ENCODE measurements around the gene GMFB. TPM values are rescaled to one million over a fixed set of nuclear protein-coding genes. Genes with fewer than 3 reads are reported as not detected.

Gene GMFB
- total RNA-seq, 1 donor from 2014 or later, result 37.4 TPM

DNA sequence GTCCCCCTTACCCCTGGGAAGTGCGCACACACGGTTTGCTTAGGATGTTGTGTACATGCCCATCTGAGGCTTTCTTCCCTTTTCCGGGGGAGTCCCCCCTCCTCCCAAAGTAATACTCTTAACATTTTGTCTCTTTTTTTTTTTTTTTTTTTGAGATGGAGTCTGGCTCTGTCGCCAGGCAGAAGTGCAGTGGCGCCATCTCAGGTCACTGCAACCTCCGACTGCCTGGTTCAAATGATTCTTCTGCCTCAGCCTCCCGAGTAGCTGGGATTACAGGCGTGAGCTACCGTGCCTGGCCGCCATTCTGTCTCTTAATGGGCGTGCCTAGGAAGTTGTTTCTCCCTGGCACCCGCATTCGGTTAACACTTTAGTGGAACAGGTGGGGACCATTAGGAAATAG, 4.5 kb upstream of the GMFB start:
- intact Hi-C loops (cut with micrococcal nuclease), result no loop called here

DNA sequence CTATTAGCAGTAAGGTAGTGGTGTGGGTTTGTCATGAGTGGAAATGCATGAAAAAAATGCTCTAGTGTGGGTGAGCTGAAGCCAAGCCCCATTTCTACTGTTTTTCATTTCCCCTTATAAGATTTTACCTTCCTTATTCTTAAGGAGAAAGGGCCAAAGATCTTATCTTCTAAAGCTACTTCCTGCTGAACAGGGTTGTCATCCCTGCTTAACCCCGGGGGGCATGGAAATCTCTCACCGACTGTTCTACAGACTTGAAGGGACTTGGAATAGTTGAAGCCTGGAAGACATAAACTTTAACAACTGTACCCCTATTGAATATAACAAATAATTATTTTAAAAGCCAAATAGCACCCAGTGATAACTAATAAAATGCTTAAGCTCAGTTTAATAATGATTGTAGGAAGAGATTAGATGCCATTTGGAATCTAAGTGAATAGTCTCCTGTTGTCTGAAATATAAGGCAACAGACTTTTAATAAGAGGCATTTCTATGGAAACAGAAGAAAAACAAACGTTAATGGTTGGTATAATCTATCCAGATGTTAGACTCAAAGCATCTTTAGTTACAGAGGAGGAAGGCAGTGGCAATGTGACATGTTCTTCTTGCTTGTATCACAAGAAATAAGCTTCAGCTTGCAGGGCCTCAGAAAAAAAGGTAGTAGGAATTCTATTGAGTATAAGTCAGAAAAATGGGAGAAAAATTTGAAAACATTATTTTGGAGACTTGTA, 1.8 kb upstream of the GMFB start:
- intact Hi-C loops (cut with micrococcal nuclease), result no loop called here

DNA sequence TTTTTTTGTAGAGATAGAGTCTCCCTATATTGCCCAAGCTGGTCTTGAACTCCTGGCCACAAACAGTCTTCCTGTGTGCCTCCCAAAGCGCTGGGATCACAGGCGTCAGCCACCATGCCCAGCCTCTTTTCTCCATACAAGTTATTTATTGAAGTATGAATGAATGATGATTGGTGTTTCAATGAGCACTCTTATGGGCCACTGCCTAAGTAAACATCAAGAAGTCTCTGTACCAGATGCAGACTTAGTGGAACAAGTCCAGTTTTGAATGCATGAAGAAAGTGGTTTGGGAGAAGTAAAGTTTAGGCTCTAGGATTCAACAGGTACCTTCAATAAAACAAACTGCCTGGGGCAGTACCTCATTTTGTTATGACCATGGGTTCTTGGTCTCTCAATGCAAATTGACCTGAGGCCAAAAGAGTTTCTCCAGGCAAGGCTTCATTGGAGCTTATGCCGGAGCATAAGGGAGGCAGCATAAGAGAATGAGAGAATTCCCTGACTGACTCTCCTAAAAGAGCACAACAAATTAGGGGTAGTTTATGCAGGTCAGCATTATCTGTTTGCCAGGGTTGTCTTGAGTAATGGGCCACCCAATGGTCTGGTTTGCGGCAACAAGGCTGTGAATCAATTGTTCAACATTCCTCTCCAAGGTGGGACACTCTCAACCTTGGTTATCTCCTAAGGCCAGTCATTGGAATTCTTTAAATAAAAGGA, 1.1 kb upstream of the GMFB start:
- intact Hi-C loops (cut with micrococcal nuclease), result loop anchor here (1.0 to 5.0 kb wide), 9 partner anchors 19 to 1627 kb away; partner anchors contain the start of genes CGRRF1, CNIH1, FBXO34 and GCH1

DNA sequence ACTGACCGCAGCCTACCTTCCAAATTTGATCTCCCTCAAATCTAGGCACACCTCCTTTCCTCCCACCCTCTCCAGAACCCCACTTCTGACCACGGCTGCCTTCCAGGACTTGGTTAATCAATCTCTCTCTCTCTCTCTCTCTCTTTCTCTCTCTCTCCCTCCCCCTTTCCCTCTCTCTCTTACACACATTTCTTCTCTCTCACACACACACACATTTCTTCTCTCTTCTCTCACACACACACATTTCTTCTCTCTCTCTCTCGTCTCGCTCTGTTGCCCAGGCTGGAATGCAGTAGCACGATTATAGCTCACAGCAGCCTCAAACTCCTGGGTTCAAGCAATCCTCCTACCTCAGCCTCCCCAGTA, 521 bp upstream of the GMFB start:
- intact Hi-C loops (cut with micrococcal nuclease), result loop anchor here (1.0 to 5.0 kb wide), 9 partner anchors 20 to 1628 kb away; partner anchors contain the start of genes CGRRF1, CNIH1, FBXO34 and GCH1

DNA sequence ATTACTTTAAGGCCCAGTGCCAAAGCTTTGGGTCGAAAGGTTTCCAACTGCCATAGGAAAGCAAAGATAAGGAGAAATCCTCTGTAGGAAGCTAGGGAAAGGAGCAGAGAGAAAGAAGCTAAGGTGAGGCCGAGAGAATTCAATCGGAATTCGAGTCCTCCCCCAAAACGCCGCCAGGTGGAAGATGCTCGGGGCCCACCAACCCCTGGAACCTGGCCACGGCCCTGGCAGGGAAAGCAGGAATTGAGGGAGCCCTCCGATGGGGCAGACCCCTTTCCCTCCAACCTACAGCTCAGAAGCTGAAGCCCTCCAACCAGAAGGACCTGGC, 498 bp downstream of the GMFB start:
- intact Hi-C loops (cut with micrococcal nuclease), result loop anchor here (1.0 to 5.0 kb wide), 8 partner anchors 76 to 1629 kb away; partner anchors contain the start of genes FBXO34, GCH1, SOCS4 and WDHD1

DNA sequence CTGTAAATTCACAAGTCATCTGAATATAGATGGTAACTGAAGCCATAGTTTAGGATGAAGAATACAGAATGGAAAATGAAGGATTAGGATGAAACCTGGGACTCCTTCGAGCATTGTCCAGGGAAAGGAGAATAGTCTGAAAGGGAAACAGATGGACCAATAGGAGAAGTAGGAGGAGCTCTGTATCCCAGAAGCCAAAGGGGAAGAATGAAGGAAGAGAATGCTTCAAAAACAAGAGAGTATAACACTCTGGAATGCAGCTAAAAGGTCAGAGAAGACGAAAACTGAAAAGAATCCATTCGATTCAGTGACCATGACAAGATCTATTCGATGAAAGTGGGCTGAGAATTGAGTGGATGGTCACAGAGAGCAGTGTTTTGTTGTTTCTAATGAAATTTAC, 1.0 kb downstream of the GMFB start:
- intact Hi-C loops (cut with micrococcal nuclease), result loop anchor here (1.0 to 5.0 kb wide), 8 partner anchors 77 to 1629 kb away; partner anchors contain the start of genes FBXO34, GCH1, SOCS4 and WDHD1

DNA sequence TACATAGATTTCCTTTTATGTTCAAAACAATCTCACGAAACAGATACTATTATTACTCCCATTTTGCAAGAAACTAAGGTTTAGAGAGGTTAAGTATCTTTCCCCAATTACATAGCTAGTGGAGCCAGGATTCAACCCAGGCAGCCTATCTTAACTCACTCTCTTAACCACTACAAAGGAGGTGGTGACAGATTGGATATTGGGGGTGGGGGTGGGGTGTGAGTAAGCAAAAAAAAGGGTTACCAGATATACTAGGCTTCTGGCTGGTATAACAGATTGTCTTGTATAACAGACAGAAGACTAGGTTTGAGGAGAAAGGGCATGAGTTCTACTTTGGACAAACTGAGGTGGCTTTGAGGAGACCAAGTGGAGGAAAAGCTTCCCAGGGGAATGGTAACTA, 2.1 kb downstream of the GMFB start:
- intact Hi-C loops (cut with micrococcal nuclease), result loop anchor here (5.0 kb wide), 1 partner anchor 1269 kb away; no protein-coding TSS in a partner anchor

DNA sequence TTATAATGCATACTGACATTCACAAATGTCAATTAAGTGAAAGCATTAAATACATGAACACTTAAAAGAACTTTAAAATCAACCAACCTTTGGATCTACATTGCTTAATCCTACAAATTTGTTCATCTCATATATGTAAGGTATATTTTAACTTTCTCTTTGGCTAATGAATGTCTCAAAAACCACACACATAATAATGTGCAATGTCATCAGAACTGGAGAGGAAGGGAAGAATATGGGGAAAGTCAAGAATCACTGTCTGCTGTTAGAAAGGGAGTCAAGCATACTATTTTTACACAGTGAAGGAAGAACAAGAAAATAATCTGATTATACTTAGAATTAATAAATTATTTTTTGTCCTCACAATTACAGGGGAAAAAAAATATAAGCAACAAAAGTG, 4.9 kb downstream of the GMFB start:
- intact Hi-C loops (cut with micrococcal nuclease), result no loop called here

DNA sequence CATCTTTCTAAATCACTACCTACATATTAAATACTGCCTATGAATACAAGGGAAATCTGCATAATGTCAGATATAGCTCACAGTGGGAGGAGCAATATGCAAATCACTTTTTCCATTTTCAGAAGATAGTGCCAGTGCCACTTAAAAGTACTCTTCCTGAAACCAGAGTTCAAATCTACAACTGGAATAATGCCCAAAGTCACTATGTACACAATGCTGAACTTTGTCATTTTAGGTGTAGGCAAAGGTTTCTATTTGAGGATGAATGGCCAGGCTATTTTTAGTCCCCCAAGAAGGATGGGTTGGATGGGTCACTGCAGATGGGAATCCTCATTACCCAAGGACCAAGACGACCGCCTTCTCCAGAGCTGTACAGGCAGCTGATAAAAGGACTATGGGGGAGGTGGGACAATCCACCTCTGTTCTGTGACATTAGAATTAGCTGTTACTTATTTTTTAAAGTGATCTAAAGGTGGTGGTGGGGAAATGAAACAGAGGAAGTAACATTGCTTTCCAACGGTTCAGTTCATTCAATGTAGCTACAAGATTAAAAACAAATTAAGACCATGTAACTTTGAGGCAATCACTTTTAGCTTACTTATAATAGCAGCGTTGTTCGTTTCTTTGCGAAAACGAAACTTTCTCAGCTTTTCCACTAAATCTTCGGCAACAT, 5.6 kb downstream of the GMFB start:
- intact Hi-C loops (cut with micrococcal nuclease), result no loop called here

DNA sequence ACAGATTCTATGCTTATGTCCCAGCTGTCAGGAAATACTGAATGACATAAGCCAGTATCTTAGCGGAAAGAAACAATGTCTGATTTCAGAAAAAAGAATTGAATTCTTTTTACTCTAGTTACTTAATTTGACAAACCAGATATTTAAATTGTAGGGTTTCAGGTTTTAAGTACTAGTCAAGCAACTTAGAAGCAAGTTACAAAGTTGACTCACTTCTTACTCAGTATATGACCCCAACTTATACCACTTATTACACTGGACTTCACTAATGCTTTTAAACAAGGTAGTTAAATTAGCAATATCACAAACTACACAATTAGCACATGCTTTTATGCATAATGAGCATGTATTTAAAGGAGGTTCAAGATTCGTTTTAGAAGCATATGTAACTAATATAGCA, 7.1 kb downstream of the GMFB start:
- intact Hi-C loops (cut with micrococcal nuclease), result no loop called here

DNA sequence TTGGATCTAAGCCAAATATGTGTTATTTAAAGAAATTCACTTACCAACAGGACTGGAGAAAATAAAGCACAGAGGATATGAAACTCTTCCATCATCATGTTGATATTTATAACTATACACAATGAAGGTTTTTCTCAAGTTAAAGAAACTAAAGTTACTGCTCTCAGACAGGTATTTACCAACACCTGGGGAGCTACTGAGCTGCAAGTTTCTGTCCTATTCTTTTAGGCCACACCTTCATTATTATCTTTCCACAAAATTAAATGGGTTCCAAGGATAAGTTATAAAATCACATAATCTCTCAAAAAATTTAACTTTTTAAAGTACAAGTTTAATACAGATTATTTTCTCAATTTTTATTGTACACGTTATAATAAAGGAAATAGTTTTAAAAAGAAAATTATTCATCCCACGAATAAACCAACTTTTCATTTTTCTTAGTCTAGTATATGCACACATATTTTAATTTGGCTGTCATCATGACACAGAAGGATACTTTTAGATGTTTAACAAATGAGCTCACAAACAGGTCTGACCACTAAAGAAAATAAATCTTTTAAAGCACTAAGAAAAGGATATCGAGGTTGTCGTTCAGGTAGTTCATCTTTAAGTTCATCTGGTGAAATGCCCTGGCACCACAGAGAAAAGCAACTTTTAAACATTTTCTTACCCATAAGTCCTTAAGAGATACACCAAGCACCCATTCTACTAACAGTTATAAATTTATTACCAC, 7.8 kb downstream of the GMFB start:
- intact Hi-C loops (cut with micrococcal nuclease), result no loop called here

DNA sequence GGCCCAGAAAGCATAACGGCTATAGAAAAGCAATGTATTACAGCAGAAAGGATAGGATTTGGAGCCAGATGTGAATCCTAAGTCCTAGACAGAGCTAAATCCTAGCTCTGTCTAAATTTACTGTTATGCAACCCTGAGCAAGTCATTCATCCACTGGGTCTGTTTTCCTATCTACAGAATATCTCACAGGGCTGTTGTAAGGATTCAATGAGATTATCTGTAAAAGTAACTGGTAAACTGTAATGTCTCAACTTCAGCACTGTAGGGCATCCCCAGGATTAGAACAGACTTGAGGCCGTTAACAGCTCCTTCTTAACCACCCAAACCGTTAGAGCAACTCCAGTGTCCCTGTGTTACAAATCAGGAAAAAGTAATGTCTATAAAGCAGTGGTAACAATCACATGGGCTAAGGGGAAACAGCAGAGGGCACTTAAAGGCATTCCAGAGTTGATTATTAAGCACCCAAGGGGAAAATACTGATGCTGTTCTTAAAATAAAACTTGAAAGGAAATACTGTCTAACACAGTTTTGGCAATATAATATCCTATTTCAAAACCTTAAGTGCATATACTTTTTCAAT, 10.1 kb downstream of the GMFB start:
- intact Hi-C loops (cut with micrococcal nuclease), result no loop called here

DNA sequence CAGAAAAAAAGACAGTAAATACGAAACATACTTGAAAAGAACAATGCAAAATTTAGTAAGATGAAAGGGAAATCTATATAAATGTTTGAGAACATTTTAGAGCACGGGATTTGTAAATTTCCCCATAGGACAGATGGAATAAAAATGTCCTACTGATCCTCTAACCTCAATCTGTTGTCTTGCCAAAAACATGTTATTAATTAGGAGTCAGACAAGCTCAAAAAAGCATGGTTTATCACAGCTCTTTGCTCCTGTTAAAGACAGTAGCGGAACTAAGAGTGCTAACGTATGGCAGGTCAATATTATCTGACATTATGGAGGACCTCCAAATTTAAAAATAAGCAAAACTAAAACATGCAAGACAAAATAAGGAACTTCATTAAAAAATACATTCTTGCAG, 12.9 kb downstream of the GMFB start:
- intact Hi-C loops (cut with micrococcal nuclease), result no loop called here

DNA sequence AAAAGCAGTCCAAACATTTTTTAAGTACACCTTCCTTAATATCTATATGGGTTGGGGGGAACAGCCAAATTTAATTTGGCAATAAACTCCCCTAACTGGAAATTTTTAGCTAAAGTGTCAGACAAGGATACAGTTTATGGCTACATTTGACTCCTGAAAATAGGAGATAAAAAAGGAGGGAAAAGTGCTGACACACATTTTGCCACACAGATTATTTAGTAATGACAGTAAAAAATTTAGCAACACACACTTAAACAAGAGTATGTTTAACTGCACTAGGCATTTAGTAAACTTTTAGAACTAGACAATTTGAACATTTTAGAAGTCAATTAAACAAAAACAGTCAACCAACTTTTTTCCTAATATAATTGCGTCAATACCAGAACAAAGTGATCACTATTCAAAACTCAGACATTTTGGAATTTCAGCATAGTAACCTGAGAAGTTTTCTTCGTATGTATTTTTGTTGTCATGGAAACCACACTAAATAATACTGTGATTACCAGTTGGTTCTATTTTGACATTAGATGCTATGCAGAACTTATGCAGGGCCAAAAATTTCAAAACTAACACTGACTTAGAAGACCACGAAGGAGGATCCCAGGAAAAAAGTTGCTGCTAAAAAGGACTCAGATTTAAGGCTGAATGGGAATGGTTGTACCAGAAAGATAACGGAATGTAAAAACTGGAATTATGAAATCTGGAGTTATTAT, 13.4 kb downstream of the GMFB start:
- intact Hi-C loops (cut with micrococcal nuclease), result no loop called here

DNA sequence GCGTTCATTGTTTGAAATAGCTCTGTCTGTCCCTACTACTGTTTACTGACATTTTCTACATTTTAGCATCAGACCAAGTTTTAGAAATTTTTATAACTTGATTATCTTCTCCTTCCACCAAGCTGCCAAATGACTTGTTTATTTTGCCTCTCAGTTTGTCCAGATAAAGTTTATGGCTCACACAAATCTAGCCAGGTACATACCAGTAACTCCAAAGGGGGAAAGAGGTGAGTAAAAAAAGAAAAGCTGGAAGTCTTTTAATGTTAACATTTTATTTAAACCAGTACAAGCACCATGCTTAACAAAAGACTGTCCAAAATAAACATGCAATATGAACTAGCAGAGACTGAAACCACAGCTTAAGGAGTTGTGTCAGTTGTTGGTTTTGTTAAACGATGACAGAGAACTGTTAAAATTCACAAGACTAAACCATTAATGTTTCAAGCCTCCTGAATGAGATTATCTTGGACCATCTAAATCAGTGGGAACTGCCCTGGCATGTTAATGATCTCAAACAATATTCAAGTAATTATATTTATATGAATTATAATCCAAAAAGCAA, 14.5 kb downstream of the GMFB start:
- intact Hi-C loops (cut with micrococcal nuclease), result no loop called here

DNA sequence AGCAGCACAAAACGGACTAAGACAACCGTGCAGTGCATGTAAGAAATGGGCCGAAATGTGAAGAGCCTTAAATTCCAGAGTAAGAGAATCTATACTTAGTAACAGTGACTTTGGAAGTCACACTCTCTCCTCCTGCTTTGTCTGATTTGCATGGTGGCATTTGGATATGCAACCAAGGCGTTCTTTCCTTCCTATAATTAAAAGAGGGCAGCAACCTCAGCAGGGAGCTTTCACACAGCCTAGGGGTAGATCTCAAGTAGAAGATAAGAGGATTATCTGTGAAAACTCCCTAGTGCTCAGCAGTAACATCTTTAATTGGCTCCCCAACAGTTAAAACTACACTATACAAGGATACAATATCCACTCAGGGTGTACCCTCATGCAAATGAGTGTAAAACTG, 16.5 kb downstream of the GMFB start:
- intact Hi-C loops (cut with micrococcal nuclease), result no loop called here

DNA sequence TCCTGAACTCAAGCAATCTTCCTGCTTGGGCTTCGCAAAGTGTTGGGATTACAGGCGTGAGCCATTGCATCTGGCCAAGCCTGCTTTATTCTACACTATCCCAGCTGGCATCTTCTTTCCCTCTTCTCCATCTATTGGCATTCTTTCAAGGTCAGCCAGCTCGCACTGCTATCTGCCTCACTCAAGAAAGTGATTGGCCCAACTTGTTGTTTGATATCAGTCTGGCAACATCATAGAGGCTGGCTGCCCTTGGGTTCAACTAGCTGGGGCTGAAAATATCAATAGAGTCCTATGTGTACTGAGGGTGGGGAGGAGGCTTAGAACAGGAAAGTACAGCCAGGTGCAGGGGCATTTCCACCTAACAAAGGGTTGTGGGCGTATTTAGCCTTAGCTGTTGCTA, 17.1 kb downstream of the GMFB start:
- intact Hi-C loops (cut with micrococcal nuclease), result no loop called here

DNA sequence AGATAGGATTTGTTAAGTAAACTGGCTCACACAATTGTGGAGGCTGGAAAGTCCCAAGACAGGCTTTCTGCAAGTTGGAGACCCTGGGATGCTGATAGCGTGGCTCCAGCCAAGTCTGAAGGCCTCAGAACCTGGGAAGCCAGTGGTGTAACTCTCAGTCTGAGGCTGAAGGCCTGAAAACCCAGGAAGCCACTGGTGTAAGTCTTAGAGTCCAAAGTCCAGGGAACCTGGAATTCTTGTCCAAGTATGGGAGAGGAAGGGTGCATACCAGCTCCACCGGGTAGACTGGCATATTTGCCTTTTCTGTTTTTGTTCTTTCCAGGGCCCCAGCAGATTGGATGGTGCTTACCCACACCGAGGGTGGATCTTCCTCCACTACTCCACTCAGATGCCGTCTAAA, 18.1 kb downstream of the GMFB start:
- intact Hi-C loops (cut with micrococcal nuclease), result no loop called here

DNA sequence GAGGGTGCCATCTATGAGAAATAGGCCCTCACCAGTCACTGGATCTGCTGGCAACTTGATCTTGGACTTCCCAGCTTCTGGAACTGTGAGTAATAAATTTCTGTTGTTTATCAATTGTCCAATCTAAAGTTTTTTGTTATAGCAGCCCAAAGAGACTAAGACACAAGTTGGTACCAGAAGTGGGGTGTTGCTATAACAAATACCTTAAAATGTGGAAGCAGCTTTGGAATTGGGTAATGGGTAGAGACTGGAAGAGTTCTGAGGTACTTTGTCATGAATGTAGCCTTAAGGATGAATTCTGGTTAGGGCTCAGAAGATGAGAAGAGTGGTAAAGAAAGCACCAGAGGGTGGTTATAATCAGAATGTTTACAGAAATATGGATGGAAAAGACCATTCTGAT, 21.5 kb downstream of the GMFB start:
- intact Hi-C loops (cut with micrococcal nuclease), result no loop called here

DNA sequence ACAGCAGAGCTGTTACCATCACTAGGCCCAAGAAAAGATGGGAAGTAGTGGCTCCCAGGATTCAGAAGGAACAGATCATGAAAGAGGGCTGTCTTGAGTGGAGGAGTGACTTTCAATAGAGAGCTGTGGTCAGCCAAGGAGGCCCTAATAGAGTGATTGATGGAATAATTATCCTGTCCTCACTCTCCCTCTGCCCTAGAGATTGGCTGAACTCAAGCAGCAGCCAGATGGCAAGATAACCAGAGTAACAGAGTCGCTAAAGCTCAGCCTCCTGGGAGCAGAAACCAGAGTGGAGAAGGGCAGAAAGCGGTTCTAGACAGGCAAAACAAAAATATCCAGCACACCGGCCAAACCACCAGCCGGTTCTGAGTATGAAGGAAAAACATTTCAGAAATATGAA, 23.1 kb downstream of the GMFB start:
- intact Hi-C loops (cut with micrococcal nuclease), result no loop called here
